Measurements from ENCODE around the gene RSF1.
"Not testable (repeated sequence)": the region's sequence is repeated elsewhere in the genome, so short reads cannot be mapped to it uniquely, and the experiment has no call there.

RSF1 gene

GRCh38 chr11:77642228-77642627 is 178.3 kb downstream of the RSF1 start:
- Histone ChIP-seq H3K4me3 (ENCODE audit: low read depth in 1 of 2, low read length in 2 of 2) (no peak overlapping the region), H3K36me3 (ENCODE audit: control insufficient read depth in 1 of 2, insufficient read depth in 2 of 2, low read length in 2 of 2) (no peaks in the 10 kb centered on the region), H3K27me3 (ENCODE audit: control insufficient read depth in 1 of 2, insufficient read depth in 2 of 2, low read length in 2 of 2) (no peaks in the 10 kb centered on the region), H3K27ac (ENCODE audit: low read depth, low read length) (no peak overlapping the region), H3K9me3 (ENCODE audit: control insufficient read depth in 1 of 2, low read length in 2 of 2) (peaks cover 0 to 4% of the 10 kb centered on the region in 2 donors), H3K4me1 (ENCODE audit: control insufficient read depth in 1 of 2, insufficient read depth in 2 of 2, low read length in 2 of 2) (peaks cover 3% of the 10 kb centered on the region in 2 donors), H3K9ac (ENCODE audit: low read depth in 1 of 2, low read length in 2 of 2) (no peak overlapping the region)

GRCh38 chr11:77637345-77638165 is 183.0 kb downstream of the RSF1 start, which contains the start of gene CLNS1A:
Gene CLNS1A (minus strand): TSS chr11:77637794. CDS start chr11:77637714, 80 bp downstream.
- H3K9ac ChIP-seq (ENCODE audit: low read depth in 1 of 2, low read length in 2 of 2), result peak within 1 kb of the TSS; percentile 63 to 77
- H3K4me1 ChIP-seq (ENCODE audit: control insufficient read depth in 1 of 2, insufficient read depth in 2 of 2, low read length in 2 of 2), result peaks cover 12 to 14% of the 10 kb centered on the region in 2 donors
- peaks cover 0 to 4% of the 10 kb centered on the region in 2 donors for H3K9me3 ChIP-seq (ENCODE audit: control insufficient read depth in 1 of 2, low read length in 2 of 2)
- no peaks in the 10 kb centered on the region for H3K27me3 ChIP-seq (ENCODE audit: control insufficient read depth in 1 of 2, insufficient read depth in 2 of 2, low read length in 2 of 2)
- H3K27ac ChIP-seq (ENCODE audit: low read depth, low read length), result peak within 1 kb of the TSS; percentile 26
- no peaks in the 10 kb centered on the region for H3K36me3 ChIP-seq (ENCODE audit: control insufficient read depth in 1 of 2, insufficient read depth in 2 of 2, low read length in 2 of 2)
- H3K4me3 ChIP-seq (ENCODE audit: low read depth in 1 of 2, low read length in 2 of 2), result peak within 1 kb of the TSS; percentile 91 to 98

GRCh38 chr11:77636731-77637344 is 183.7 kb downstream of the RSF1 start:
- Histone ChIP-seq H3K9ac (ENCODE audit: low read depth in 1 of 2, low read length in 2 of 2) (peak overlapping the region; percentile 63 to 77), H3K9me3 (ENCODE audit: control insufficient read depth in 1 of 2, low read length in 2 of 2) (peaks cover 0 to 4% of the 10 kb centered on the region in 2 donors), H3K36me3 (ENCODE audit: control insufficient read depth in 1 of 2, insufficient read depth in 2 of 2, low read length in 2 of 2) (no peaks in the 10 kb centered on the region), H3K27me3 (ENCODE audit: control insufficient read depth in 1 of 2, insufficient read depth in 2 of 2, low read length in 2 of 2) (no peaks in the 10 kb centered on the region), H3K4me3 (ENCODE audit: low read depth in 1 of 2, low read length in 2 of 2) (peak overlapping the region; percentile 91 to 98), H3K27ac (ENCODE audit: low read depth, low read length) (no peak overlapping the region), H3K4me1 (ENCODE audit: control insufficient read depth in 1 of 2, insufficient read depth in 2 of 2, low read length in 2 of 2) (peaks cover 12 to 14% of the 10 kb centered on the region in 2 donors)

GRCh38 chr11:77633926-77634325 is 186.6 kb downstream of the RSF1 start:
- H3K27me3 ChIP-seq (ENCODE audit: control insufficient read depth in 1 of 2, insufficient read depth in 2 of 2, low read length in 2 of 2); H3K4me3 ChIP-seq (ENCODE audit: low read depth in 1 of 2, low read length in 2 of 2); H3K27ac ChIP-seq (ENCODE audit: low read depth, low read length); H3K9me3 ChIP-seq (ENCODE audit: control insufficient read depth in 1 of 2, low read length in 2 of 2); H3K36me3 ChIP-seq (ENCODE audit: control insufficient read depth in 1 of 2, insufficient read depth in 2 of 2, low read length in 2 of 2); H3K9ac ChIP-seq (ENCODE audit: low read depth in 1 of 2, low read length in 2 of 2): not testable (repeated sequence)
- peaks cover 12 to 14% of the 10 kb centered on the region in 2 donors for H3K4me1 ChIP-seq (ENCODE audit: control insufficient read depth in 1 of 2, insufficient read depth in 2 of 2, low read length in 2 of 2)

GRCh38 chr11:77630157-77630710 is 190.3 kb downstream of the RSF1 start:
- Histone ChIP-seq H3K27me3 (ENCODE audit: control insufficient read depth in 1 of 2, insufficient read depth in 2 of 2, low read length in 2 of 2) (no peaks in the 10 kb centered on the region), H3K9ac (ENCODE audit: low read depth in 1 of 2, low read length in 2 of 2) (no peak overlapping the region), H3K4me3 (ENCODE audit: low read depth in 1 of 2, low read length in 2 of 2) (no peak overlapping the region), H3K9me3 (ENCODE audit: control insufficient read depth in 1 of 2, low read length in 2 of 2) (no peaks in the 10 kb centered on the region), H3K27ac (ENCODE audit: low read depth, low read length) (no peak overlapping the region), H3K36me3 (ENCODE audit: control insufficient read depth in 1 of 2, insufficient read depth in 2 of 2, low read length in 2 of 2) (peaks cover 4 to 10% of the 10 kb centered on the region in 2 donors), H3K4me1 (ENCODE audit: control insufficient read depth in 1 of 2, insufficient read depth in 2 of 2, low read length in 2 of 2) (no peaks in the 10 kb centered on the region)

- no peak overlapping the region for H3K27ac ChIP-seq (ENCODE audit: low read depth, low read length)
- H3K4me3 ChIP-seq (ENCODE audit: low read depth in 1 of 2, low read length in 2 of 2), result no peak overlapping the region
- no peaks in the 10 kb centered on the region for H3K9me3 ChIP-seq (ENCODE audit: control insufficient read depth in 1 of 2, low read length in 2 of 2)
- H3K36me3 ChIP-seq (ENCODE audit: control insufficient read depth in 1 of 2, insufficient read depth in 2 of 2, low read length in 2 of 2), result peaks cover 3 to 57% of the 10 kb centered on the region in 2 donors
- H3K9ac ChIP-seq (ENCODE audit: low read depth in 1 of 2, low read length in 2 of 2), result no peak overlapping the region
- H3K27me3 ChIP-seq (ENCODE audit: control insufficient read depth in 1 of 2, insufficient read depth in 2 of 2, low read length in 2 of 2), result no peaks in the 10 kb centered on the region
- no peaks in the 10 kb centered on the region for H3K4me1 ChIP-seq (ENCODE audit: control insufficient read depth in 1 of 2, insufficient read depth in 2 of 2, low read length in 2 of 2)
Measured at GRCh38 chr11:77619576-77620198, 200.8 kb downstream of the RSF1 start.

GRCh38 chr11:77617892-77618291 is 202.6 kb downstream of the RSF1 start:
- Histone ChIP-seq H3K27ac (ENCODE audit: low read depth, low read length) (no peak overlapping the region), H3K36me3 (ENCODE audit: control insufficient read depth in 1 of 2, insufficient read depth in 2 of 2, low read length in 2 of 2) (peaks cover 3 to 52% of the 10 kb centered on the region in 2 donors), H3K4me3 (ENCODE audit: low read depth in 1 of 2, low read length in 2 of 2) (no peak overlapping the region), H3K4me1 (ENCODE audit: control insufficient read depth in 1 of 2, insufficient read depth in 2 of 2, low read length in 2 of 2) (no peaks in the 10 kb centered on the region), H3K27me3 (ENCODE audit: control insufficient read depth in 1 of 2, insufficient read depth in 2 of 2, low read length in 2 of 2) (no peaks in the 10 kb centered on the region), H3K9ac (ENCODE audit: low read depth in 1 of 2, low read length in 2 of 2) (no peak overlapping the region), H3K9me3 (ENCODE audit: control insufficient read depth in 1 of 2, low read length in 2 of 2) (no peaks in the 10 kb centered on the region)

- Histone ChIP-seq H3K27me3 (ENCODE audit: control insufficient read depth in 1 of 2, insufficient read depth in 2 of 2, low read length in 2 of 2) (no peaks in the 10 kb centered on the region), H3K9ac (ENCODE audit: low read depth in 1 of 2, low read length in 2 of 2) (no peak overlapping the region), H3K27ac (ENCODE audit: low read depth, low read length) (no peak overlapping the region), H3K4me1 (ENCODE audit: control insufficient read depth in 1 of 2, insufficient read depth in 2 of 2, low read length in 2 of 2) (no peaks in the 10 kb centered on the region), H3K9me3 (ENCODE audit: control insufficient read depth in 1 of 2, low read length in 2 of 2) (no peaks in the 10 kb centered on the region), H3K36me3 (ENCODE audit: control insufficient read depth in 1 of 2, insufficient read depth in 2 of 2, low read length in 2 of 2) (peaks cover 26 to 60% of the 10 kb centered on the region in 2 donors), H3K4me3 (ENCODE audit: low read depth in 1 of 2, low read length in 2 of 2) (no peak overlapping the region)
Measured at GRCh38 chr11:77611921-77612320, 208.6 kb downstream of the RSF1 start.
